Adipose tissue (tissue), 3 donors: ENCODE data around the gene FANCE. TPM values are rescaled to one million over a fixed set of nuclear protein-coding genes. Genes with fewer than 3 reads are reported as not detected.
A peak's percentile ranks its signal among the peaks of the same experiment; 100 is the strongest.

Source experiments
- H3K27ac ChIP-seq: one replicate; pipeline ENCODE4 v1.5.1; 2013; ENCODE audit warnings: low read depth, low read length
- WGBS, 3 donors: extraction: QIAGEN DNeasy Blood & Tissue Kit; methylation state at CpG; one replicate each; pipeline ENCODE4 v1.1.7; 2013; 5-methylcytosine and 5-hydroxymethylcytosine counted together
- polyA plus RNA-seq, 3 donors: library from polyadenylated mRNA; stranded (reverse); fragments of 200-250 nt; gene quantifications; one replicate each; pipeline ENCODE4 v1.2.3, GENCODE V29; 2013
- donor health status: healthy with polysubstance abuse.
- donor health status: Bipolar disorder and iron deficiency.
- donor health status: healthy.

FANCE gene
- polyA plus RNA-seq, 3 donors, result 2.9 to 4.3 (median 4.2) TPM

DNA sequence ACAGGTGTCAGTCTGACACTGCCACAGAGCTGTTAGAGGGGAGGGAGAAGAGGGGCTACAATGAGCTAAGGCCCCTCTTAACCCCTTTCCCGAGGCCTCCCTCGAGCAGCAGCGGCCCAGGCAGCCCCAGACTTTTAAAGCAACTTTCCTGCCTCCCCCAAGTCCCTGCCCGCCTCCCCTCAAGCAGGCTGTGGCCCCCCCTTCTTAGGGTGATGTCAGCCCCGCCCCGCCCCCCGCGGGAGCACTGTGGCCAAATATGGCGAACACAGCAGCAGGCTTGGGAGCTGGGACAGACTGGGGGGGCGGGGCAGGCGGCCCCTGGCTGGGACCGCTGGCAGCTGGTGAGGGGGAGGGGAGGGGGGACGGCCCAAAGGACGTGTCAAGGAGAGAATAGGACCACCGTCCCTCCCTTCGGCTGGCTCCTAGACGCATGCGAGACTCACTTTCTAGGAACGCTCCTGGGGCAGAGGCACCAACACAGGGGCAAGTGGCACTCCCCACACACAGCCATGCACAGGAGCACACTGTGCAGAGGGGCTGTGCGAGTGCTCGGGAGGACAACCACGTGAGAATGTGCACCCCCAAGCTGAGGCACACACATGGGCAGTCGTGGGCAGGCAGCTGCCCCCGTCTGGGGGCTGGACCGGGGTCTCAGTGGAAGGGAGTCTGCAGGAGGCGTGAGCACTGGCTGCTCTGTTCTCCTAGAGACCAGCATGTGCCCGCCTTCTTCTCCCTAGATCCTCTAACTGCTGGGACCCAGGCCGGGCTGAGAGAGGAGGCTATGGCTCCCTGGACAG, 38.1 kb downstream of the FANCE start:
- 26 to 42% (median 39%) methylated on average over 26 to 28 of the region's 28 CpGs for WGBS, 3 donors
- H3K27ac ChIP-seq, result no peak overlapping the region

DNA sequence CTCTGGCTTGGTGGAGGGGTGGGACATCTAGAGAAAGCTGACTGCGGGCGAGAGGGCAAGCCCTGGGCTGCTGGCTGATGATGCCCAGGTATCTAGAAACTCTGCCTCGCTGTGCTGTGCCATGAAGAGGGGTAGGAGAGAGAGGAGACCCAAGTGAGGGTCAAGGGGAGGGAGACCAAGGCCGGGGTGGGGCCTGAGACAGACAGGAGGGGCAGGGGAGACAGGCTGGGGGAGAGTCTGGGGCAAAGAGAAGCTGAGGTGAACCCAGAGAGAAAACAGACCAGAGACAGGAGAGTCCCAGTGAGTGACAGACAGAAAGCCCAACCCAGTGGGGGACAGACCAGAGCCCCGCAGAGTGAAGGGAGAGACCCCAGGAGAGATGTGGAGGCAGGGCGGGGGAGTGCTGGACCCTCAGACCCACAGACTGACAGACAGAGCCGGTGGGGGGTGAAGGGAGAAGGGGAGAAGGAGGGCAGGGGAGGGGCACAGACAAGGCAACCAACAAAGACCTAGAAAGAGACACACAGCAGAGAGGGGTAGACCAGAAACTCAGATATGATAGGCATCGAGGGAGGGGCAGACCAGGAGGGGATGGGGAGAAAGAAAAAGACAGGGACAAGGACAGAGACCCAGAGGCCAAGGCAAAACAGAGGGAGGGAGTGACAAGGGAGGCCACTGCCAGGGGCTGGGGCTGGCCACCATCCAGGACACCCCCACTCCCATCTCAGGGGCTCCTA, 38.9 kb downstream of the FANCE start:
- WGBS, 3 donors, result 59 to 71% (median 60%) methylated on average over 8 of the region's 8 CpGs
- H3K27ac ChIP-seq, result peak overlapping the region; percentile 12

DNA sequence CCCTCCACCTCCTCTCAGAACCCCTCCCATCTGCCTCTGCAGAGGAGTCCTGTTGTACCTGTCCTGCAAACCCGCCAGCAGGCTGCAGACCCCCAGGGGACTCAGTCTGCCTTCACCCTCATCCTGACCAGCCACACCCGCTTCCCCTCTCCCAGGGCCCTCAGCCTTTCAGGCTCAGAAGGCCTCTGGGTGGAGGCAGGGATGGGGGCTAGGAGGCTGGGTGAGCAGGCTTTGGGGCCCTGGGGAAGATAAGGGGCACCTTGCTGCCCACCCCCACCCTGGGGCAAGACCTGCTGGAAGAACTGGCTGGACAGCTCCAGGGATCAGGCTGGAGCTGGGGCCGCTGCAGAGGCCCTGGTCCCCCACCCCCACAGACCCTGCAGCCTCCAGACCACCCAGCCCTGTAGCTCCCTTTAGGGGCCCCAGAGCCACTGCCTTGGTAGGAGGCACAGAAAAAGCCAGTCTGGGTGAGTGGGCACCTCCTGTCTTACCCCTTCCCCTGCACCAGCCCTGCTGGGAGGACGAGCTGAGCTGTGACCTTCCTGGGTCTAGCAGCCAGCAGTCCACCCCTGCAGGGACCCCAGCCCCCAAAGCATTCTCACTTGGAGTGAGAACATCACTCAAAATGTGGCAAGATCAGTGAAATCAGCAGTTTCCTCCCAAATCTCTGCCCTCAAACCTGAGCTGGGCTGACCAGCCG, 39.6 kb downstream of the FANCE start:
- WGBS, 3 donors, result 51 to 60% (median 54%) methylated on average over 5 of the region's 5 CpGs
- peak overlapping the region; percentile 12 for H3K27ac ChIP-seq

DNA sequence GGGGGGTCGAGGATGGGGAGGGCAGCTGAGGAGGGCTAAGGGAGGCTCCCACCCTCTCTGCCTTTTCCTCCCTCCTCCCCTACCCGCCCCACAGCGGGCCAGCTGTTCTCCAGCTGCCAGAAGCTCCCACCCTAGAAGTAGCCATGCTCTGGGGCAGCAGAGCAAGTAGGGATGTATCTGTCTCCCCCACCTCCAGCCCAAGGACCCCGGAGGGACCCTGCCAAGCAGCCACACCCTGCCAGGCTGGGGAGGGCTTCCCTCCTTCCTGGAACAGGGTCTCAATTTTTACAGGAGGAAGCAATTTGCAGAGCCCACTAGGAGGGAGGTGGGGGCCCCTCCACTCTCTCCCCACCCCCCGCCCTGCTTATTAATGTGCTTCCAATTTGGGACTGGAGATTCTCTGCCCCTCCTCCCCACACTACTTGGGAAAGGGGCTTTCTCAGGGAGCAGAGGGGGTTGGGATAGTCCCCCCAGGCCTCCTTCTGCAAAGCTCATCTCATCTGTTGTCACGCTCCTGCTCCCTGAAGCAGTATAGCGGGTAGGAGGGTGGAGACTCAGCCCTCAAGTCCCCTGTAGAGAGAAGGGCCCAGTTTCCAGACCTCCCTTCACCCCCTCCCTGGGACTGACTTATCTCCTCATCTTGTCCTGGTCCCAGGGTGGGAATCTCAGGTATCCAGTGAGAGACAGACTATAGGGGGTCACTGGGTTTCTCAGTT, 40.3 kb downstream of the FANCE start:
- no peak overlapping the region for H3K27ac ChIP-seq
- WGBS, 3 donors, result 40 to 58% (median 40%) methylated on average over 7 of the region's 7 CpGs

DNA sequence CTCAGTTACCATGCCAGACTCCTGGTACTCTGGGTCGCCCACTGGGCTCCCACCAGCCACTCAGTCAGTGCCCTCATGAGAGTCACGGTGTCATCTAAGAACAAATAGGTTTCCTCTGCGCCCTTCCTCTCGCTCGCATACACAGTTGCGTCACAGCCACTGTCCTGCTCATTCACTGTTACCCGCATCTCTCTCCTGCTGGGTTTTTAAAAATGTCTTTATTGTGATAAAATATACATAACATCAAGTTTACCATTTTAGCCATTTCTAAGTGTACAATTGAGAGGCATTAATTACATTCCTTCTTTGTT, 40.8 kb downstream of the FANCE start:
- no peak overlapping the region for H3K27ac ChIP-seq
- 59 to 94% (median 78%) methylated on average over 7 of the region's 7 CpGs for WGBS, 3 donors

DNA sequence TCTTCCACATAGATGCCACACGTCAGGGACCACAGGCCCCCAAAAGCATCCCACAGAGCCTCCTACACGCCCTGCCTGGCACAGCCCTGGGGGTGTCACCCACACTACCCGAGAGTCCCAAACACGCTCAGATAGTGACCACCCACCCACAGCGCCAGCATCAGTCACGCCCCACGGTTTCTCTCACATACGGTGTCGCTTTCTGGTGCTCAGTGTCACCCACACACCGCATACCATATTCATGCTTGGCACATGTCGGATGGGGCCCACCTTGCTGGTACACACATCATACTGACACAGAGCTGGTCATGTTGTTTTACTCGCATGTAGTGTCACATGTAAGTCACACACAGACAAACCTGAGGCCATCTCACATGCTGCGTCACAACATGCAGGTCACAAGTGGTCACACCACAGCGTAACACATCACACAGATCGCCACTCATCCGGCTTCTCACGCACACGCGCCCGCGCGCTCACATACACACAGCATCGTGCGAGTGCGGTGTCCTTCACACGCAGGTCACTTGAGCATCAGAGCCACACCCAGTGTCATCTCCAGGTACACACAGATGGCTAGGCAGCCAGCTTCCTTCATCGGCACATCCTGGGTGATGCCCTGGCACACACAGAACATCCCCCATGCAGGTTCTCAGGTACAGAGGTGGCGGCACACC, 41.3 kb downstream of the FANCE start:
- no peak overlapping the region for H3K27ac ChIP-seq
- WGBS, 3 donors, result 83 to 86% (median 86%) methylated on average over 28 of the region's 28 CpGs

DNA sequence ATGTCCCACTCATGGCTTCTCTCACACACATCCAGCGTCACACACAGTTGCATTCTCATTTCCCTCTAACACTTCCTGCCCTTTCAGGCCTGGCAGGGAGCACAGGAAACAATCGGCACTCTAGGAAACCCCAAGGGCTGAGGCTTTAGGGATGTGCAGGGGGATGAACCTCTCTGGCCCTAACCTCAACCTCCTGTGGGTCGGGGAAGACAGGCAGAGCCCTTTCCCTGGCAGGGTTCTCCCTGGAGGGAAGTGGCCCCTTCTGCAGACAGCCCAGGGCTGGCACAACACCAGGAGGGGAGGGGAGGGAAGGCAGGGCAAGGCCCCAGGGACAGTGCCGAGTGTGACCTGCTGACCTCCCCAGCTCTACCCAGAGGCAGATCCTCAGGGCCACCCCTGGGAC, 42.0 kb downstream of the FANCE start:
- 2 to 34% (median 5%) methylated on average over 3 to 4 of the region's 4 CpGs for WGBS, 3 donors
- no peak overlapping the region for H3K27ac ChIP-seq

DNA sequence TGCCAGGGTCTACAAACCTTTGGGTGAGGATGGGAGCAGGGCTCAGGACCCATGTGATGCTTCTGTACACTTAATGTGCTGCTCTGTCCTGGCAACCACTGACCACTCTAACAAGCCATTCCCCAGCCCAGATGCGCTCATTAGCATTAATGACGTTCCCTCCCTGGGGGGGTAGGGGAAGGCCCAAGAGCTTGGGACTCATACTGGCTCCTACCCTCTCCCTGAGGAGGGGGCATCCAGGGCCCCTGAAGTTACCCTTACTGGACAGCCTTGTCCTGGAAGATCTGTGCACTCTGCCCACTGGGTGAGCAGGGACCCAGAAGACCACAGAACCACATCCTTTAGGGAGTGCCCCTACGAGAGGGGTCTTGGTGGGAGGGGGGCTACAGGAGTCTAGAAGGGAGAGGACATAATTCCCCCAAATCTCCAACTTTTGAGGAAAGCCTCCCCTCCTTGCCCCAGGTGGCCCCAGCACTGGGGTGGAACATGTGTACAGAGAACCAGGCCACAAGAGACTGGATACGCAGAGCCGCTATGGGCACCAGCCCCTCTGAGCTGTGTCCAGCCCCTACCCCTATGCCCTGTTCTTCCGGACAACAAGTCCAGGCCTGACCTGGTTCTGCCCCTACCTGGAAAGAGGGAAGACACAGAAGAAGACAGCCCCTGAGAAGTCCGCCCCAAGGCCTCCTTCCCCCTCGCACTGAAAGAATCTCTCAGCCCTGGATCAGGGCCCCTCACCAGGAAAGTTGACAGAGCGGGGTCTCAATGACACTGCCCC, 43.3 kb downstream of the FANCE start:
- WGBS, 3 donors, result 59 to 72% (median 66%) methylated on average over 9 of the region's 9 CpGs
- no peak overlapping the region for H3K27ac ChIP-seq

DNA sequence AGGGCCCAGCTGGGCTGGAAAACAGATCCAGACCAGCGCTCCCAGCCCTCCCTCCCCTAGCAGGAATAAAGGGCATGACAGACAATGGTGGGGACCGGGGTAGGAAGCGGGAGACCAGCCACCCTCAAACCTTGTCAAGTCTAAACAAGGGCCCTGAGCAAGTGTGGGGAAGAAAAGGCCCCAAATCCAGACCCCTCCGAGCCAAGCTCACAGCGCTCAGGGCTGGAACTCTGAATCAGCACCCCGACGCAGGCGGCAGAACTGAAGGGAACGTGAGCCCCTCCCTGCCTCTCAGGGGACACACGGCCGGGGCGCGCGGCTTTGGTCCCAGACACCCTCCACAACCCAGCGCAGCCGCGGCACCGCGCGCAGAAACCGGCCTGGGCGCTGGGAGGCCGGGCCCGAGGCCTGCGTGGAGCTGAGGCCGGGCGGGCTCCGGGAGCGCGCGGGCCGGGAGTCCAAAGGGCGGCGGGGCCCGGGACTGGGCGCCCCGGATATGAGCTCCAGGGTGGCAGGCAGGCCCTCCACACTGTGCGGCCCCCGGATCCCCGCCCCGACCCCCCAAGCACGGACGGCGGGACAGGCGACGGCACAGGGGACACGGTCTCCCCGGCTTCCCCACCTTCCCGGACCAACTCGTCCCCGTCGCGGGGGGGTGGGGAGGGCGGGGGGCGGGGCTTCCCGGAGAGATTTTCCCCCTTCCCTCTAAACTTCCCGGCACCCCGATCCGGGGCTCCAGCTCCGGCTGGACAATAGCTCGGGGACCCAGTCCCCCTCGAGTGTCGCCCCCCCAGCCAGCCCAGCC, 44.1 kb downstream of the FANCE start:
- H3K27ac ChIP-seq, result no peak overlapping the region
- 9 to 18% (median 12%) methylated on average over 35 to 63 of the region's 63 CpGs for WGBS, 3 donors

DNA sequence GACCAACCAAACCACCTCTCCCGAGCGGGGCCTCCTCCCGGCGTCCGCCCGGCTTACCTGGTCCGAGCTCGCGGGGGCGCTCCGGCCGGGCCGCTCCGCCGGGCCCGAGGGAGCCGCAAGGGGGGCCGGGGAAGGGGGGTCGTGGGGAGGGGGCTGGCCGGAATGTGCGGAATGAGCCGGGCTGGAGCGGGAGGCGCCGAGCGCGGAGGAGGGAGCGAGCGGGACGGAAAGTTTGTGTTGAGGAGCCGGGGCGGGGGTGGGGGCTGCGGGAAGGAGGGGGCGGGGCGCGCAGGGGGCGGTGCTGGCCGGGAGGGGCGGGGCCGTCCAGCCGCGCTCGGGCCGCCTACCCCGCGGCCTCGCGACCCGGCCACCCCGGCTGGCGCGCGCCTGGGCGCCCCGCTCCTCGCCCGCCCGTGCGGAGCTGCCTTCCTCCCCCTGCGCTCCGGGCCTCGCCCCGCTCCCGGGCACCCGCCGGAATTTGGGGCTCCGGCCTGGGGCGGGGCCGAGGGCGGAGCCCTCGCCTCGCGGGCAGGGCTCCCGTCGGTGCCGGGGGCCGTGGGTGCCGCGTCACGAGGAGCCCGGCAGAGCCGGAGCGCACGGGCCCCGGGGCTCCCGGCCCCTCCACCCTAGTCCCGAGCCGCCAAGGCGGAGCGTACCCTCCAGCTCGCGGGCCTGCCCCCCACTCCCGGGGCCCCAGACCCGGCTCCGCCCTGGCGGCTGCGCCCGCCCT, 44.9 kb downstream of the FANCE start, which contains the start of gene TEAD3:
Gene TEAD3, minus strand, starts transcription at position 239 of the 730 bp plus-strand sequence.
- H3K27ac ChIP-seq, result peak within 1 kb of the TSS; percentile 76
- WGBS, 3 donors, result 0 to 1% (median 0%) methylated on average over 24 to 86 of the region's 98 CpGs

DNA sequence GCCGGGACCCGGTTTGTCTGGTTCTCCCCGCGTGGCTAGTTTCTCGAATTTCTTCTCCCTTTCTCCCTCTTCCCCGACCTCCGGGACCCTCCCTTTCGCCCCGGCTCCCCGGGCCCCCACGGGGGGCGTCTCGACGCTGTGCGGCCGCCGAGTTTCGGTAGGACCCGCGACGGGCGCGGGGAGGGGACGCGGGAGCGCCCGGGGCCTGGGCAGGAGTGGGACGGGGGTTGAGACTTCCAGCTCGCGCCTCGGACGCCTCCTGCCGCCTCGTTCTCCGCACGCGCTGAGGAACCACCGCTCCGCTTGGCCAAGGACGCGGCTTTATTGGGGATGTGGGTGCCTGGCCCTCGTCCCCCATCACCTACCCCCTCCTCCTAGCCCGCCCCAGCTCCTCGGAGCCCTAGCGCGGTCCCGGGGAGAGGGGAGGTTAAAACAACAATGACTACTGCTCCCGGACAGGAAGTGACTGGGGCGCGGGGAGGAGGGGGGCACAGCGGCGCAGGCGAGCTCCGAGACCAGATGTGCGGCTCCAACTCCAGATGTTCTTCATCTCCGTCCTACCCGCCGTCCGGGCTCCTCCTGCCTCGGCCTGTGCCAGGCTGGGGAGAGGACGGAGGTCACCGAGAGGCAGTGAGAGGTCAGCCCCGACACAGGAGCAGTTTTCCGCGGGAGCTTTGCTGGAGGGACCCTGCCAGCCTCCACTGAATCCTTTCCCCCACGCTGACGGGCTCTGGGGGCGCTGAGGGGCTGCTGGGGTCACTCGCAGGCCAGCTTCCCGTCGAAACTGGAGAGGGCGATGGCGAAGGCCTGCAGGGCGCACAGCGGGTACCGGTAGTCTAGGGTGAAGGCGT, 45.7 kb downstream of the FANCE start:
- H3K27ac ChIP-seq, result peak overlapping the region; percentile 76
- WGBS, 3 donors, result 5 to 8% (median 5%) methylated on average over 72 to 77 of the region's 77 CpGs

DNA sequence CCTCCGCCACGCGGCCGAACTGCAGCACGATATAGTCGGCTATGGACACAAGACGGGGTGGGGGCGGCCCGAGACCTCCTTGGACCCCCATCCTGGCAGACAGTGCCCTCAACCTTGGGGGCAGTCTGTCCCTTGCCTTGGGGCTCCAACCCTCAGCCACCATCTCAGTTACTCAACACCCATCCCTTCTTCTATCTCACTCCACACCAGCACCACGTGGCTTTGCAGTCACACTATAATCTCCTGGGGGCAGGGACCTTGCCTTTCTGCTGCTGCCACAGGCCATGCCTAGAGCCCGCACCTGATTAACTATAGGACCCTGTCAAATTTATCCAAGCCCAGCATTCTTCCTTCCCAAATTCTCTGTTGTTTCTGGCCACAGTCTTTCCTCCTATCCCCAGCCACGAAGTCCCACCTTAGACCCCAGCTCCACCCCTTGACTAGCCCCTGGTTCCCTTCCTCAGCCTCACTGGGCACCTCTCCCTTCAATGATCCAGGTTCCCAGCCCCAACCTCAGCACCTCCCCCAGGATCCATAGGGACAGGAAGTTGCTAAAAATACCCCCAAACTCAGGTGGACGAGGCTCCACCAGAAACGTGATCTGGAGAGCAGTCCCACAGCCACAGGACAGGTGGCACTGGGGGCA, 46.4 kb downstream of the FANCE start:
- 49 to 52% (median 50%) methylated on average over 14 of the region's 14 CpGs for WGBS, 3 donors

DNA sequence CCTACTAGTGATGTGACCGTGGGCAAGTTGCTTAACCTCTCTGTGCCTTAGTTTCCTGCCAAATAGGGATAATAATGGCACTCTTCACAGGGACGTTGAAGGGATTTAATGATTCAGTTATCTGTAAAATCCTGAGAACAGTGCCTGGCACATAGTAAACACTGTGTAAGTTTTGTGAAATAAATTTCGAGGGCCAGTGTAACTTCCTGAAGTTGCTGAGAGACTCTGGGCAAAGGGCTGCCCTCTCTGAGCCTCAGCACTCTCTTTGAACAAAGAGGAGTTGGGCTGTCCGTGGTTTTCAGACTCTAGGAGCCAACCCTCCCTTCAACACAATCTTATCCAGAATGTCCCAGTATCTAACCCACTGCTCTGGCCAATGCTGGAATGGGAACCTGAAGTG, 47.2 kb downstream of the FANCE start:
- WGBS, 3 donors, result 75 to 86% (median 84%) methylated on average over 4 of the region's 4 CpGs

More for the DNA sequence above, 46.4 kb downstream of the FANCE start:
- no peak overlapping the region for H3K27ac ChIP-seq

DNA sequence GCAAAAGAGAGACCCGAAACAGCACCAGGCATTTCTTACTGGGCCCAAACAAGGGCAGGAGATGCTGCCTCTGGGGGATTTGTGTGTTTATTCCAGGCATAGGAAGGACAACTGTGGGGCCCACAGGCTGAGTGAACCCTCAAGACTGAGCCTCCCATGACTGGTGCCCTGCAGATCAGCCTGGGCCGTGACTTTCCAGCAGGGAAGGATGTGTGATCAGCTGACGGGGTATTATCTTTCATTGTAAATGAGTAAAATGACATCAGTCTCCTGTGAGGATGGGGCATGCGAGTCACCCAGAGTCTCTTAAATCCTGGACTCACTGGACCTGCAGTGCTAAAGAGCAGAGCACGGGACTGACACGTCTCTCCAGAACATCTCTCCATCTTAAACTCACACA, 48.6 kb downstream of the FANCE start:
- no peak overlapping the region for H3K27ac ChIP-seq
- 63 to 83% (median 81%) methylated on average over 6 of the region's 6 CpGs for WGBS, 3 donors

More for the DNA sequence above, 47.2 kb downstream of the FANCE start:
- no peak overlapping the region for H3K27ac ChIP-seq

DNA sequence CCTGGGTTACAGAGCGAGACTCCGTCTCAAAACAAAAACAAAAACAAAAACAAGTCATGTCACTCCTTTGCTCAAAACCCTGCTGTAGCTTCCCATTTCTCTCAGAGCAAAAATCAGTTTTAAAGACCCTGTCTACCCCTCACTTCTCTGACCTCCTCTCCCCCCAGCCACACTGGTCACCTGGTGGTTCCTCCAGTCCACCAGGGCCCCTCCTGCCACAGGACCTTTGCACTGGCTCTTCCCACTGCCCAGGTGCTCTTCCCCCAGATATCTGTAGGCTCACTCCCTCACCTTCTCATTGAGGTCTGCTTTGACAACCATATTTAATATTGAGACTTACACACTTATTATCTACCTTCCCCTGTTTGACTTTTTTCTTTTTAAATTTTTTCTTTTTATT, 49.6 kb downstream of the FANCE start:
- WGBS, 3 donors, result 96 to 100% (median 98%) methylated on average over 2 of the region's 2 CpGs
- H3K27ac ChIP-seq, result no peak overlapping the region
